Fibroblast of lung (primary cell): ENCODE results near the gene PPP2R1A. TPM values are rescaled to one million over a fixed set of nuclear protein-coding genes. Genes with fewer than 3 reads are reported as not detected.

Experiments
- DNase-seq, 2 donors: peaks; one replicate each; pipeline versions ENCODE4 v3.0.0 to v3.0.0-alpha.2; 2010; ENCODE audit warnings: low read depth in 2 of 2
- H2AFZ ChIP-seq: 2 replicates; pipeline ENCODE4 v1.5.1; 2012; ENCODE audit warnings: low read length, control low read depth, inconsistent platforms
- H3K27ac ChIP-seq: 2 replicates; pipeline ENCODE4 v1.5.1; 2011; ENCODE audit warnings: low read length, control low read depth; ENCODE audit not compliant: insufficient read depth
- H3K27me3 ChIP-seq: 2 replicates; pipeline ENCODE4 v1.5.1; 2011; ENCODE audit warnings: mild to moderate bottlenecking, low read length; ENCODE audit not compliant: control insufficient read depth, insufficient read depth
- H3K36me3 ChIP-seq: 2 replicates; pipeline ENCODE4 v1.5.1; 2011; ENCODE audit warnings: low read length; ENCODE audit not compliant: control insufficient read depth, insufficient read depth
- H3K4me1 ChIP-seq: 2 replicates; pipeline ENCODE4 v1.5.1; 2011; ENCODE audit warnings: low read length; ENCODE audit not compliant: control insufficient read depth, insufficient read depth; ENCODE audit errors: extremely low read depth
- H3K4me2 ChIP-seq: 2 replicates; pipeline ENCODE4 v1.5.1; 2011; ENCODE audit warnings: low read length, control low read depth; ENCODE audit not compliant: insufficient read depth; ENCODE audit errors: extremely low read depth
- H3K4me3 ChIP-seq, 4 experiments: fragments of 200-600 bp in 1 of 4; sonication (generic) in 1 of 4; replicated peaks in 1 of 4; 2 replicates each; pipeline ENCODE4 v1.5.1; 2011 to 2016; ENCODE audit warnings: low read length in 4 of 4, low read depth in 3 of 4, mild to moderate bottlenecking in 3 of 4, control low read depth in 2 of 4, inconsistent platforms in 1 of 4, mixed read lengths in 1 of 4; ENCODE audit not compliant: insufficient read depth in 1 of 4; ENCODE audit errors: control extremely low read depth in 1 of 4
- H3K79me2 ChIP-seq: 2 replicates; pipeline ENCODE4 v1.5.1; 2012; ENCODE audit warnings: mild to moderate bottlenecking, low read length, inconsistent platforms; ENCODE audit not compliant: control insufficient read depth, insufficient read depth
- H3K9ac ChIP-seq: 2 replicates; pipeline ENCODE4 v1.5.1; 2011; ENCODE audit warnings: mild to moderate bottlenecking, low read length, control low read depth; ENCODE audit not compliant: insufficient read depth
- H3K9me3 ChIP-seq: 2 replicates; pipeline ENCODE4 v1.5.1; 2012; ENCODE audit warnings: low read depth, low read length; ENCODE audit not compliant: control insufficient read depth, insufficient read depth
- H4K20me1 ChIP-seq: 2 replicates; pipeline ENCODE4 v1.5.1; 2011; ENCODE audit warnings: low read length; ENCODE audit not compliant: control insufficient read depth, insufficient read depth; ENCODE audit errors: extremely low read depth
- CTCF ChIP-seq, 2 donors: IDR thresholded peaks in 1 of 2; conservative IDR thresholded peaks in 1 of 2; 1 replicate in 1 of 2; 2 replicates in 1 of 2; pipeline ENCODE4 v1.5.1; 2011 to 2012; ENCODE audit warnings: low read length in 2 of 2, control low read depth in 1 of 2, inconsistent platforms in 1 of 2, low read depth in 1 of 2, mild to moderate bottlenecking in 1 of 2
- EZH2 ChIP-seq: IDR thresholded peaks from 2 replicates; pipeline ENCODE4 v1.5.1; 2012; ENCODE audit warnings: low read length, control low read depth, mild to moderate bottlenecking; ENCODE audit errors: missing control alignments
- polyA plus RNA-seq, 2 donors: library from polyadenylated mRNA; depleted of rRNA in 1 of 2; stranded (reverse) in 1 of 2; unstranded in 1 of 2; fragments of >200 nt; gene quantifications; 2 replicates each; pipeline ENCODE4 v1.2.1, GENCODE V29; 2011 to 2012; ENCODE audit warnings: missing spikeins in 1 of 2
- total RNA-seq: library from RNA; depleted of rRNA; stranded (reverse); fragments of >200 nt; gene quantifications from 2 replicates; pipeline ENCODE4 v1.2.1, GENCODE V29; 2014

Gene PPP2R1A
- total and polyA plus RNA-seq, 2 donors (not counting 1 experiment from before 2014, with no cell fraction given): 115 to 171 TPM

- Histone ChIP-seq H3K4me3 (no peak overlapping the region), H4K20me1 (no peaks in the 10 kb centered on the region), H3K4me1 (peaks cover 2% of the 10 kb centered on the region), H3K9ac (no peak overlapping the region), H3K36me3 (no peaks in the 10 kb centered on the region), H3K27me3 (no peaks in the 10 kb centered on the region), H2AFZ (no peak overlapping the region), H3K4me2 (no peak overlapping the region), H3K9me3 (no peaks in the 10 kb centered on the region), H3K27ac (no peak overlapping the region), H3K79me2 (no peaks in the 10 kb centered on the region)
- DNase-seq: no peak
- TF ChIP-seq EZH2: no peak
- no peak for TF ChIP-seq CTCF (conservative IDR thresholded peaks at IDR 0.05 in 1 of 2, IDR thresholded peaks at IDR 0.05 in 1 of 2; ENCODE audit: low read depth in 1 of 2, low read length in 2 of 2)
These were observed 13.3 kb upstream of the PPP2R1A start for GRCh38 chr19:52176574-52176973.

DNA sequence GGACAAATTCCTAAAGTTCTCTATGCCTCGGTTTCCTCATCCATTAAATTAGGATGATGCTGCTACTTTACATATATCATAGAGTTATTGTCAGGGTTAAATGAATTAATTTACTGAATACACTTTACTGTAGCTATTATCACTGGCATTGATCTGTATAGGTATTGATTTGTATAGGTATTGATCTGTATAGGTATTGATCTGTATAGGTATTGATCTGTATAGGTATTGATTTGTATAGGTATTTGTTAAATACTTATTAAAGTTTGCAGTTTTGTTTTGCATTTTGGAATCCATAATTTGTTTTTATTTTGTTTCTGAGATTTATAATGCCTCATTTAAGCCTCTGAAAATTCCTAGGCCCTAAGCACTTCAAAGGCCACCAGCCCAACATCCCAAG is 2.4 kb upstream of the PPP2R1A start:
- Histone ChIP-seq H3K27ac (no peak overlapping the region), H3K9ac (no peak overlapping the region), H3K36me3 (peaks cover 1% of the 10 kb centered on the region), H2AFZ (no peak overlapping the region), H3K4me3 (no peak overlapping the region), H3K27me3 (no peaks in the 10 kb centered on the region), H4K20me1 (no peaks in the 10 kb centered on the region), H3K79me2 (peaks cover 22% of the 10 kb centered on the region), H3K4me2 (no peak overlapping the region), H3K4me1 (peaks cover 8% of the 10 kb centered on the region), H3K9me3 (no peaks in the 10 kb centered on the region)
- no peak for TF ChIP-seq EZH2
- TF ChIP-seq CTCF (conservative IDR thresholded peaks at IDR 0.05 in 1 of 2, IDR thresholded peaks at IDR 0.05 in 1 of 2; ENCODE audit: low read depth in 1 of 2, low read length in 2 of 2): no peak
- no peak for DNase-seq

DNA sequence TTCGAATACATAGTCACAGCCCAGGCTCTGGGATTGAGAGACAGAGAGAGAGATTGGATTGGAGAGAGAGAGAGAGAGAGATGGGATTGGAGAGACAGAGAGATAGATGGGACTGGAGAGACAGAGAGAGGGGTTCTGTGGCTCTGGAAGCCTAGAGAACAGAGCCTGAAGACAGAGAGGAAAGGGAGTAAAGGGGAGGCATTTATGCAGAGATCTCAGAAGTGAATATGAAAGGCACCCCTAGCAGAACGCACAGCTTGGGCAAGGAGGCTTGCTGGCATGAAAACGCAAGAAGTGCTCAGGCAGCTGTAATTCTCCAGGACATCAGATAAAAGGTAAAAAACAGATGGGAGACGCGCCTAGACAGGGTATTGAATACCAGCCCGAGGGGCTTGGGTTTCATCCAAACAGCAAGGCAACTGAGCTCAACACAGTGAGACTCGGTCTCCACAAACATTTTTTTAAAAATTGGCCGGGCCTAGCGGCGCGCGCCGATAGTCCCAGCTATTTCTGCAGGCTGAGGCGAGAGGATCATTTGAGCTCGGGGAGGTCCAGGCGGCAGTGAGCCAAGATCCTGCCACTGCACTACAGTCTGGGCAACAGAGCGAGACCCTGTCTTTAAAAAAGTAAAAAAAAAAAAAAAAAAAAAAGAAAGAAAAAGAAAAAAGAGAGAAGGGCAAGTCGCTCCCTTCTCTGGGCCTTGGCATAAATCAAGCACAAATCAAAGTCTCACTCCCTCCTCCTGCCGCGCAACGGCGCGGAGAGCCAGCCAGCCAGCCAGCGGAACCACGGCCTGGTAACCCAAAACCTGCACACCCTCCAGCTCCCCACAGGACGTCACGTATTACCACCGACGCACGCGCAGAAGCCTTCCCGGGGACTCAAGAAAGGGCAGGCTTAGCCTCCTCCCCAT is 774 bp upstream of the PPP2R1A start:
- Histone ChIP-seq H3K36me3 (peaks cover 1% of the 10 kb centered on the region), H3K4me2 (peak overlapping the region; percentile 33), H4K20me1 (no peaks in the 10 kb centered on the region), H3K9me3 (no peaks in the 10 kb centered on the region), H3K27me3 (no peaks in the 10 kb centered on the region), H3K27ac (peak overlapping the region; percentile 35), H3K79me2 (peaks cover 39% of the 10 kb centered on the region), H3K9ac (peak overlapping the region; percentile 54), H2AFZ (peak overlapping the region; percentile 48), H3K4me1 (peaks cover 8% of the 10 kb centered on the region), H3K4me3 (peak overlapping the region; percentile 2 to 61 (median 40))
- no peak for TF ChIP-seq EZH2
- TF ChIP-seq CTCF (conservative IDR thresholded peaks at IDR 0.05 in 1 of 2, IDR thresholded peaks at IDR 0.05 in 1 of 2; ENCODE audit: low read depth in 1 of 2, low read length in 2 of 2): no peak
- DNase-seq: no peak
